PFSK-1 (cell line): ENCODE results near the gene RUNX3.

Experiments used
- FOXP2 ChIP-seq: optimal IDR thresholded peaks from 2 replicates; pipeline ENCODE3; 2011; ENCODE audit warnings: borderline replicate concordance, control low read depth, inconsistent platforms; ENCODE audit not compliant: insufficient read depth; ENCODE audit errors: extremely low read length, extremely low read depth
- POLR2AphosphoS5 ChIP-seq: IDR thresholded peaks from 2 replicates; pipeline ENCODE4 v1.6.1; 2012; ENCODE audit warnings: low read depth, mild to moderate bottlenecking, control low read depth, low read length, moderate library complexity
- REST ChIP-seq, 2 experiments: IDR thresholded peaks; 2 replicates each; pipeline versions ENCODE4 v1.6.1 to v1.8.0; 2011 to 2012; ENCODE audit warnings: low read depth in 2 of 2, low read length in 2 of 2, control low read depth in 1 of 2, inconsistent platforms in 1 of 2, mild to moderate bottlenecking in 1 of 2, moderate library complexity in 1 of 2; ENCODE audit not compliant: insufficient read depth in 1 of 2
- SIN3A ChIP-seq: IDR thresholded peaks from 2 replicates; pipeline ENCODE4 v1.6.1; 2012; ENCODE audit warnings: mild to moderate bottlenecking, low read length, moderate library complexity, borderline replicate concordance; ENCODE audit not compliant: insufficient read depth
- TAF1 ChIP-seq: IDR thresholded peaks from 2 replicates; pipeline ENCODE4 v1.6.1; 2012; ENCODE audit warnings: low read length, control low read depth, borderline replicate concordance; ENCODE audit not compliant: insufficient read depth

The RUNX3 gene

GRCh38 chr1:24914226-24915069 is 15.6 kb downstream of the RUNX3 start:
- TF ChIP-seq FOXP2 (no peak), TAF1 (no peak), POLR2AphosphoS5 (no peak), REST (IDR thresholded peaks at IDR 0.05; ENCODE audit: insufficient read depth in 1 of 2, low read depth in 2 of 2, low read length in 2 of 2) (no peak), SIN3A (no peak)

DNA sequence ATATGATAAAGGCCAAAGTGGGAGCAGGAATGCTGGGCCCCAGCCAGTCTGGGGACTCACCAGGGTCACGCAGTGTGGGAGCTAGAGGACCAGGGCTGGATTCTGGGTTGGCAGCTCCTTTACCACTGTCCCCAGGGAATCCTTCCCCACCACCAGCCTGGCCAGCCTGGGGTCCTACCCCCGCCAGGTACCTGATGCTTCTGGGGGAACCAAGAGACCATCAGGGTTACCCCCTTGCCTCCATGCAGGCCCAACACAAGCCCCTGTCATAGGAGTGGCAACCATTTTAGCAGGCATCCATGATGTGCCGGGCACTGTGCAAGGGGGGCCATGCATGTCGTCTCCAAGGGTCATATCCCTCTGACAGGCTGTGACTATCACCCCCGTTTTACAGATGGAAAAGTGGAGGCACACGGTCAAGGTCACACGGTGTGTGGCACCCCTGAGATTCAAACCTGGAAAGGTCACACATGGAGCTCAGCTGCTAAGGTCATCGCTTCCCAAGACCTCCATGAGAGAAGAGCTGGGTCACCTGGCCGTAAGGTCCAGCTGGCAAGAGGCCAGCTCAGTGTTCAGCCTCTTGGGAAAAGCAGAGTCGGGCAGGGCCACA is 16.4 kb downstream of the RUNX3 start:
- TF ChIP-seq TAF1 (no peak), FOXP2 (no peak), REST (IDR thresholded peaks at IDR 0.05; ENCODE audit: insufficient read depth in 1 of 2, low read depth in 2 of 2, low read length in 2 of 2) (no peak), POLR2AphosphoS5 (no peak), SIN3A (no peak)

DNA sequence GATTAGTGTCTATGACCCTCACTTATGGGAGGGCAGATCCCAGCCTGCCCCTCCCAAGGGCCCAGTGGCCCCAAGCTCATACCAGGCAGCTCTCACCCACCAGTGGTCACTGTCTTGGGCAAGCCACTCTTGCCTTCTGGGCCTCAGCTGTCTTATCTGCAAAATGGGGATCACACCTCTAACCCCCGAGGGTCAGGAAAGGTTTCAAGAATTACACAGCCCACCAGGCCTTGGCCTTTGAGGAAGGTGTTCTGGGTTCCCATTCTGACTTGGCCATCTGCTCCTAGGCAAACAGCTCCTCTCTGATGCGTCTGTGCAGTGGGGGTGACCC is 16.8 kb downstream of the RUNX3 start:
- TF ChIP-seq POLR2AphosphoS5 (no peak), TAF1 (no peak), FOXP2 (no peak), SIN3A (no peak), REST (IDR thresholded peaks at IDR 0.05; ENCODE audit: insufficient read depth in 1 of 2, low read depth in 2 of 2, low read length in 2 of 2) (no peak)

- TF ChIP-seq POLR2AphosphoS5 = no peak
- TF ChIP-seq FOXP2 = no peak
- no peak for TF ChIP-seq REST (IDR thresholded peaks at IDR 0.05; ENCODE audit: insufficient read depth in 1 of 2, low read depth in 2 of 2, low read length in 2 of 2)
- no peak for TF ChIP-seq TAF1
- TF ChIP-seq SIN3A = no peak
Measured at GRCh38 chr1:24912376-24913273, 17.5 kb downstream of the RUNX3 start.
